GM21576 (cell line): ENCODE data around the gene GTF2A1.
"Not testable (repeated sequence)": the region's sequence is repeated elsewhere in the genome, so short reads cannot be mapped to it uniquely, and the experiment has no call there.

Source experiments
- ATAC-seq: cut with Tn5 transposase; IDR thresholded peaks from one replicate; pipeline ENCODE4 v1.9.1; 2021; ENCODE audit warnings: mild to moderate bottlenecking, moderate library complexity; ENCODE audit not compliant: unreplicated experiment

GTF2A1 gene

DNA sequence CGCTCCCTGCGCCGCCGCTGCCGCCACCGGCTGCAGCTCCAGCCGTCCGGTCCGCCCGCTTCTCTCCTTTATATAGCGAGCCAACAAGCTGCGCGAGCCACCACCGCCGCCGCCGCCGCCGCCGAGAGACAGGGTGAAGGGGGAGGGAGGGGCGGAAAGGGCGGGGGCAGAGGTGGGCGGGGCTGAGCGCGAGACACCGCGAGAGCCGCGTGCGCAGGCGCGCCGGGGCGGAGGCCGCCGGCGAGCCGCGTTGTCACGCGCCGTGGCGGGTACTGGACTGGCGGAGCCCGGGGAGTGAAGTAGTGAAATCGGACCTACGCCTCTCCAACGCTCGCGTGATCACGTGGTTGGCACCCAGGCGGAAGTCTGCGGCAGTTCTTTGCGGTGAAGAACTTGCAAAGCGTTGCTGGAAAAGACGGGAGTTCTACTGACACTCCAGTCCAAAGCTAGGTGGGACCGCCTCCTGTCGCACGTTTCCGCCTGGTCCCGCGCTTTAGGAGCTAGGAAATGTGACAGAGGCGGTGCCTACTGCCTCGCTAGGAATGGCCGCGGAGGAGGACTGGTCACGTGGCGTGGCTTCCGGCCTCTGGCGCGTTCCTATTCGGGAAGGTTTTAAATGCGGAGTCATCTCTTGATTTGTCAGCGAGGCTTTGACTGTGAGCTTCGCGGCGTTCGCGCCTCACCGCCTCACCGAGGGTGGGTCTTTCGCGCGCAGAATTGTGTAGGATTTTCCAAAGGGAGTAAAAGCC, at the start of gene GTF2A1:
Gene GTF2A1 (minus strand): TSS at position 130 of the 749 bp plus-strand sequence. CDS start 441 bp downstream, outside the sequence.
- ATAC-seq: peak; percentile 76

GRCh38 chr14:81269979-81270375, 49.2 kb upstream of the GTF2A1 start:
- ATAC-seq: no peak

DNA sequence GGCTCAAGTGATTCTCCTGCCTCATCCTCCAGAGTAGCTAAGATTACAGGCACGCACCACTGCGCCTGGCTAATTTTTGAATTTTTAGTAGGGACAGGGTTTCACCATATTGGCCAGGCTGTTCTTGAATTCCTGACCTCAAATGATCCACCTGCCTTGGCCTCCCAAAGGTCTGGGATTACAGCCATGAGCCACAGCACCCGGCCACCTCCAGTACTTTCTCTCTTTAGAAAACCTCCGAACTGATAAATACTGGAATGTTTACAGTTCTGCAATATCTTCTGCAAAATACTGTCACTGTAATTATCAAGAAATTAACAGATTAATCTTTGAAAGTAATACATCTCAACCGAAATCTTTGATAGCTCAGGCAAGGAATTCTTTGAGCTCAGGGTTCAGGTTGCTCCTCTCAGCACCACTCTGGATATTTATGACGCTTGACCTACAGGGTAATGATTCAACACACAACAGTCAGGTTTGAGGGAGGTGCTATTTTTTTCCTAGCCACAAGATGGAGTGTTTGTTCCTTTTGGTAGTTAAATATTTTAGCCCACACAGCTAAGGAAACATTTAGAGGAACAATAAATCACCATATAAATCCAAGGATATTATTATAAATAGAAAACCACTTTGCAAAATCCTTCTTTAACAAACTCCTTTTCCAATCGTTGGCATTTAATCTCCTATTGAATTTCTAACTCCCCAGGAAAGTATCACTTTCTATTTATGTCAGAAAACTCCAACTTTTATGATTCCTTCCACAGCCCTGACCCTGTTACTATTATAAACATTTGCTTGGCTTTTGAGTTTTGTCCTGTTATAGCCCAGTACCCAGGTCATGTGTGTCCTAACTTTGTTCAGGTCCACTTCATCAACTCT, 48.6 kb upstream of the GTF2A1 start:
- peak; percentile 71 for ATAC-seq

GRCh38 chr14:81268016-81268416, 47.3 kb upstream of the GTF2A1 start:
- no peak for ATAC-seq

- ATAC-seq: no peak
Observed at GRCh38 chr14:81265636-81266169, 44.9 kb upstream of the GTF2A1 start.

DNA sequence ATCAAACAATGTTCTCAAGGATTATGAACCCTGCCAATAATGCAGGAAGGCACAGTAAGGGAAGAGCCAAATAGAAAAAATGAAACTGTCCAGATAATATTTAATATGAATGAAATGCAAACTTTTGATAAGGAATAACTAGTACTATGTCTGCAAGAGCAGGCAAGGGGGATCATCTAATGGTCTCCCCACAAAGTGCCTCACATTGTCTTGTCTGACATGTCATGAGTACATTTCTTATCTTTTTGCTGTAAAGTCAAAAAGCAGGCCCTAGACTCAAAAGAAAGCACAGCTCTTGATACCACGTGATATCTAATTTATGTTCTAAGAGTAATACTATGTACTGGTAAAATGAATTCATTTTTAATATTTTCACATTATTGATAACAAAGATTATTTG, 43.9 kb upstream of the GTF2A1 start:
- no peak for ATAC-seq

- no peak for ATAC-seq
Observed at GRCh38 chr14:81263777-81264410, 43.1 kb upstream of the GTF2A1 start.

DNA sequence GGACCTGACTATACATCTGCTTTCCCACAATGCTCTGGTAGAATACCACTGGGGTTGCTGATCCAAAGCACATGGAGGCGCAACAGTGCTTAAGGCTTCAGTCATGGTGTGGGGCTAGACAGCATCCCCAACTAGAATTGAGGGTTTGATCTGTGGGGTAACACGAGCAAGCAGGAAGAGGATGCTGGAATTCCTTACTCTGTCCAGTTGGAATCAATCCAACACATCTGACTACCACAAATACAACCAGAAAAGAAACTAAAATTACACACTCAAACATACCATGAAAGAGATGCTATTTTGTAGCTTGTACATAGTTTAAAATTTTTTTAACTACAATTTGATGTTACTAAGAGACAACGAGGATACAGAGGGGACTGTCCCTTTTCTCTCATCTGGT, 40.4 kb upstream of the GTF2A1 start:
- no peak for ATAC-seq

DNA sequence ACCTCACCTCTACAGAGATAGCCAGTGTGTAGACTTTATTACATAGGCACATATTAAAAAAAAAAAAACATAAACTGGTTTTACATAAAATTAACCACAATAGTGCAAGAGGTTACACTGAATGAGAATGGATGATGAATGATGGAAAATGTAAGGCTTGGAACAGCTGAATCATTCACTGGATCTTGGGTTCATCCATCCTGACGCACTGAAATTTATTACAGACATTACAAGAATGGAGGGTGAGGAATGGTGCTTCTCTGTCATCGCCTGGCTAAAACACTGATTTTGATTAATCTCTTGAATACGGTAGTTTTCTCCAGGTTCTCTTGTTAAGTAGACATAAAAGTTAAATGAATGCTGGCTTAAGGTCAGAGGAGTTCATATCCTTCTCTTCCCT, 40.0 kb upstream of the GTF2A1 start:
- no peak for ATAC-seq

GRCh38 chr14:81256289-81256960, 35.7 kb upstream of the GTF2A1 start:
- ATAC-seq: peak; percentile 76

GRCh38 chr14:81252278-81252677, 31.5 kb upstream of the GTF2A1 start:
- ATAC-seq: no peak

GRCh38 chr14:81247271-81247766, 26.6 kb upstream of the GTF2A1 start:
- no peak for ATAC-seq

- ATAC-seq: no peak
Observed at GRCh38 chr14:81246461-81247270, 25.9 kb upstream of the GTF2A1 start.

DNA sequence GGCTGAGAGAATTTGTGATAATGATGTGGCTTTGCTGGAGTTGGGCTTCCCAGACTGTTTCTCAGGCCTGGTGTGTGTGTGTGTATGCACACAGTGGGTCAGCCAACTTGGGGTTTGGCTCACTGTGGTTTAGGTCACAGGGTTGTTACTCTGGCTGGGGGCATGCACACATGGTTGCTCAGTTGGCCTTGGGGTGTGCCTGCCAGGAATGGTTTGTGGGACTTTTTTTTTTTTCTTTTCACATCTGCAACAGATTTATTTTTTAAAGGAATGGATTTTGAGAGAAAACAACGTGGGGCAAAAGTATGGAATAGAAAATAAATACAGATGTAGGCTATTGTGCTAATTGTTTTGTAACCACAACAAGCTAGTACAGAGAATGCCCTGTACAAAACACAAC, 25.0 kb upstream of the GTF2A1 start:
- ATAC-seq: no peak

DNA sequence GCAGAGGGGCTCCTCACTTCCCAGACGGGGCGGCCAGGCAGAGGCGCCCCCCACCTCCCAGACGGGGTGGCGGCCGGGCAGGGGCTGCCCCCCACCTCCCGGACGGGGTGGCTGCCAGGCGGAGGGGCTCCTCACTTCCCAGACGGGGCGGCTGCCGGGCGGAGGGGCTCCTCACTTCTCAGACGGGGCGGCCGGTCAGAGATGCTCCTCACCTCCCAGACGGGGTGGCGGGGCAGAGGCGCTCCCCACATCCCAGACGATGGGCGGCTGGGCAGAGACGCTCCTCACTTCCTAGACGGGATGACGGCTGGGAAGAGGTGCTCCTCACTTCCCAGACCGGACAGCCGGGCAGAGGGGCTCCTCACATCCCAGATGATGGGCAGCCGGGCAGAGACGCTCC, 23.7 kb upstream of the GTF2A1 start:
- not testable (repeated sequence) for ATAC-seq

DNA sequence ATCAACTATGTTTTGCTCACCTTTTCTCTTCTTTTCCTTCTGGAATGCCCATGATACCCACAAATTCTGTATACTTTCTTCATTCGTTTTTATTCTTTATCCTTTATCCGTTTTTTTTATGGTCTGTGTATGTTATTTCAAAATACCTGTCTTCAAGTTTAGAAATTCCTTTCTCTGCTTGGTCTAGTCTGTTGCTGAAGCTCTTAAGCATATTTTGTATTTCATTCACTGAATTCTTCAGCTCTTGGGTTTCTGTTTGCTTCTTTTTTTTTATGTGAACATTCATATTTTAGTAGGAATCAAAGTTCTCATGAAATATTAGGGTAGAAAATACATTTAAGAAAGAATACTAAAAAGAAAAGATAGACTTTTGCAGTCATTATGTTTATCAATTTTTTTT, 22.7 kb upstream of the GTF2A1 start:
- no peak for ATAC-seq

DNA sequence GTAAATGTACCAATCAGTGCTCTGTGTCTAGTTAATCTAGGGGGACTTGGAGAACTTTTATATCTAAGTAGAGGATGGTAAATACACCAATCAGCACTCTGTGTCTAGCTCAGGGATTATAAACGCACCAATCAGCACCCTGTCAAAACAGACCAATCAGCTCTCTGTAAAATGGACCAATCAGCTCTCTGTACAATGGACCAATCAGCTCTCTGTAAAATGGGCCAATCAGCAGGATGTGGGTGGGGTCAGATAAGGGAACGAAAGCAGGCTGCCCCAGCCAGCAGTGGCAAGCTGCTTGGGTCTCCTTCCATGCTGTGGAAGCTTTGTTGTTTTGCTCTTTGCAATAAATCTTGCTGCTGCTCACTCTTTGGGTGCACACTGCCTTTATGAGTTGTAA, 16.1 kb upstream of the GTF2A1 start:
- ATAC-seq: not testable (repeated sequence)

DNA sequence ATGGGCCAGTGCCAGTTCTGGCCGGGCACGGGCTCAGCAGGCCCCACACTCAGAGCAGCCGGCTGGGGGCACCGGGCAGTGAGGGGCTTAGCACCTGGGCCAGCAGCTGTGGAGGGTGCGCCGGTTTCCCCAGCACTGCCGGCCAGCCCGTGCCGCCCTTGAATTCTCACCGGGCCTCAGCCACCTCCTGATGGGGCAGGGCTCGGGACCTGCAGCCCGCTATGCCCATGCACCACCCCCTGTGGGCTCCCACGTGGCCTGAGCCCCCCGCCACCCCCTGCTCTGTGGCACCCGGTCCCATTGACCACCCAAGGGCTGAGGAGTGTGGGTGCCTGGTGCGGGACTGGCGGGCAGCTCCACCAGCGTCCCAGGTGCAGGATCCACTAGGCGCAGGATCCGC, 15.4 kb upstream of the GTF2A1 start:
- ATAC-seq: no peak

GRCh38 chr14:81235096-81235495, 14.3 kb upstream of the GTF2A1 start:
- ATAC-seq: peak; percentile 75

DNA sequence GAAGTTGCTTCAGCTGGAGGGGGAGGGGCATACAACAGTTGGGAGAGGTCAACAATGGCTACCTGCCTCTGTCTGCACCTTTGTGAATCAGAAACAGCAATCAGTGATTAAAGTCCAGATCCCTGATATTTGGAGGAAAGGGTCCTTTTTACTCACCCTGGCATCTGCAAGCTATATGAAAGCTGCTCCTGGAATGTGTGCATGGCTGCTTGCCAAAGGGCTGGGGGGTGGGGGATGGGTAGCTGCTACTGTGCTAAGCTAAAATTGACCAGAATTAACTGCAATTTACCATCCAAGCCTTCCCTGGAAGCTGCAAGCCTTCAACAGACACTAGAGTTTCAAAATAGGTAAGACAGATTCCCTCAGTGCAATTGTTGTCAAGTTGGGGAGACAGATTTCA, 13.5 kb upstream of the GTF2A1 start:
- no peak for ATAC-seq
